HG03439 (cell line): ENCODE results near the gene LZTS2.
"Not testable (repeated sequence)": the region's sequence is repeated elsewhere in the genome, so short reads cannot be mapped to it uniquely, and the experiment has no call there.

ENCODE experiments used
- ATAC-seq: cut with Tn5 transposase; IDR thresholded peaks from one replicate; pipeline ENCODE4 v1.9.1; 2021; ENCODE audit warnings: mild to moderate bottlenecking, moderate library complexity; ENCODE audit not compliant: unreplicated experiment

LZTS2 gene

GRCh38 chr10:101031128-101031795, 31.7 kb downstream of the LZTS2 start, which contains the start of the genes PDZD7 and SFXN3:
PDZD7 (minus strand) TSS chr10:101031129; CDS start chr10:101030219, 910 bp downstream.
SFXN3 (plus strand) TSS chr10:101031234; CDS start chr10:101034695, 3,461 bp downstream.
- peak; percentile 80 for ATAC-seq

- ATAC-seq = no peak
Observed at GRCh38 chr10:101031796-101032636, 32.4 kb downstream of the LZTS2 start.

GRCh38 chr10:101032637-101033224, 33.1 kb downstream of the LZTS2 start:
- ATAC-seq = no peak

GRCh38 chr10:101033276-101033675, 33.7 kb downstream of the LZTS2 start:
- ATAC-seq = no peak

GRCh38 chr10:101034404-101034803, 34.8 kb downstream of the LZTS2 start:
- not testable (repeated sequence) for ATAC-seq

- no peak for ATAC-seq
Observed at GRCh38 chr10:101035314-101035713, 35.7 kb downstream of the LZTS2 start.

GRCh38 chr10:101035916-101036702, 36.5 kb downstream of the LZTS2 start:
- no peak for ATAC-seq

GRCh38 chr10:101036726-101037125, 37.1 kb downstream of the LZTS2 start:
- no peak for ATAC-seq

GRCh38 chr10:101038484-101038883, 38.9 kb downstream of the LZTS2 start:
- no peak for ATAC-seq

- ATAC-seq = no peak
Observed at GRCh38 chr10:101040061-101040460, 40.5 kb downstream of the LZTS2 start.

GRCh38 chr10:101040851-101041250, 41.2 kb downstream of the LZTS2 start:
- no peak for ATAC-seq

GRCh38 chr10:101041252-101041761, 41.7 kb downstream of the LZTS2 start:
- ATAC-seq = peak; percentile 52

- ATAC-seq = no peak
Observed at GRCh38 chr10:101042118-101042517, 42.5 kb downstream of the LZTS2 start.

- peak; percentile 94 for ATAC-seq
Observed at GRCh38 chr10:101042667-101043362, 43.2 kb downstream of the LZTS2 start.

- ATAC-seq = no peak
Observed at GRCh38 chr10:101043363-101043707, 43.7 kb downstream of the LZTS2 start.

- ATAC-seq = no peak
Observed at GRCh38 chr10:101044117-101044516, 44.5 kb downstream of the LZTS2 start.

GRCh38 chr10:101046332-101047238, 47.0 kb downstream of the LZTS2 start:
- ATAC-seq = no peak

- no peak for ATAC-seq
Observed at GRCh38 chr10:101047268-101047667, 47.7 kb downstream of the LZTS2 start.
